GM19099 (cell line): ENCODE results near the gene GLIPR1.

ENCODE experiments used
- POLR2A ChIP-seq: IDR thresholded peaks from 3 replicates; pipeline ENCODE4 v1.6.1; 2011; ENCODE audit warnings: low read depth; ENCODE audit not compliant: insufficient read length; ENCODE audit errors: extremely low read depth

The GLIPR1 gene

GRCh38 chr12:75549989-75550388, 69.4 kb downstream of the GLIPR1 start:
- no peak for TF ChIP-seq POLR2A

GRCh38 chr12:75550401-75551240, 70.1 kb downstream of the GLIPR1 start:
- TF ChIP-seq POLR2A: no peak

- no peak for TF ChIP-seq POLR2A
Observed at GRCh38 chr12:75551477-75551876, 70.9 kb downstream of the GLIPR1 start.

- TF ChIP-seq POLR2A: no peak
Observed at GRCh38 chr12:75553398-75553797, 72.8 kb downstream of the GLIPR1 start.
